ENCODE data around the gene CCDC92. TPM values are rescaled to one million over a fixed set of nuclear protein-coding genes. Genes with fewer than 3 reads are reported as not detected.

The CCDC92 gene
- total and polyA plus RNA-seq, 9 donors = 13.9 to 51.0 (median 34.6) TPM

DNA sequence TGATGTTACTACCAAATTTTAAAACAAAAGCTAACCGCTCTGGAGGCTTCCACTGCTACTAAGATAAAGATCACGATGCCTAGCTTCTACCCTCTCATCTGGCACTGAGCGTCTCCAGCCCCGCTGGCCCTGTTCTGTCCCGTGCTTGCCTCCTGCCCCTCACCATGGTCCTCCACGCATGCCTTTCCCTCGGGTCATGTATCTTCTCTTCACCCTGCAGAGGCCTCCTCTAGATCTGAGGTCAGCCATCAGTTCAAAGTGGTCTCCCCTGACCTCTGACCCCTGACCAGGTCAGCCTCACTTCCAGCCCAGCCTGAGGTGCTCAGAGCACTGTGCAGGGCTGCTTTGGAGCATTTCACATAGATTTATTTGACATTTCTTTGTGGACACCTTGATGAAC, 28.7 kb upstream of the CCDC92 start:
- WGBS, 3 donors = 79 to 85% (median 82%) methylated on average over 7 of the region's 7 CpGs

DNA sequence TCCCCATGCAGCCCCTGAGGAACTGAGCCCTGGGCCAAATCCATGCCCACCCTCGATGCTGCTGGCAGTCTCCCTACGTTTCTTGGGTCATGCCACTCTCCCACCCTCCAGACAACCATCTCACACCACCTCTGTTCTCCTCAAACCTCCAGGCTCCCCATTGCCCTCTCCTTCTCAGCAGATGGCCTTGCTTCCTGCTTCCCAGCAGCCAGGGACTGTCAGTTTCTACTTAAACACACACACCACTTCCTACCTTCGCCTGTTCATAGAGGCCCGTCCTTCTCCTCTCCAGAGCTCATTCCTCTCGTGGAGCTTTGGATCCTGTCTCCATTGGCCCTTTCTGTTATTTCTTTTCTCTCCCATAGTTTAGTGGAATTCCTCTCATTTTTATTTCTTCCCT, 27.5 kb upstream of the CCDC92 start:
- Histone ChIP-seq H3K27me3 (no peaks in the 10 kb centered on the region), H3K4me1 (ENCODE audit: insufficient read depth) (no peaks in the 10 kb centered on the region), H3K4me3 (no peak overlapping the region), H3K36me3 (no peaks in the 10 kb centered on the region), H3K27ac (no peak overlapping the region), H3K9me3 (no peaks in the 10 kb centered on the region)
- 91 to 94% (median 93%) methylated on average over 5 of the region's 5 CpGs for WGBS, 3 donors
- no peak for DNase-seq
- TF ChIP-seq POLR2A (IDR thresholded peaks at IDR 0.05) (no peak), EP300 (IDR thresholded peaks at IDR 0.05) (no peak)
- TF ChIP-seq, protein P1, sequence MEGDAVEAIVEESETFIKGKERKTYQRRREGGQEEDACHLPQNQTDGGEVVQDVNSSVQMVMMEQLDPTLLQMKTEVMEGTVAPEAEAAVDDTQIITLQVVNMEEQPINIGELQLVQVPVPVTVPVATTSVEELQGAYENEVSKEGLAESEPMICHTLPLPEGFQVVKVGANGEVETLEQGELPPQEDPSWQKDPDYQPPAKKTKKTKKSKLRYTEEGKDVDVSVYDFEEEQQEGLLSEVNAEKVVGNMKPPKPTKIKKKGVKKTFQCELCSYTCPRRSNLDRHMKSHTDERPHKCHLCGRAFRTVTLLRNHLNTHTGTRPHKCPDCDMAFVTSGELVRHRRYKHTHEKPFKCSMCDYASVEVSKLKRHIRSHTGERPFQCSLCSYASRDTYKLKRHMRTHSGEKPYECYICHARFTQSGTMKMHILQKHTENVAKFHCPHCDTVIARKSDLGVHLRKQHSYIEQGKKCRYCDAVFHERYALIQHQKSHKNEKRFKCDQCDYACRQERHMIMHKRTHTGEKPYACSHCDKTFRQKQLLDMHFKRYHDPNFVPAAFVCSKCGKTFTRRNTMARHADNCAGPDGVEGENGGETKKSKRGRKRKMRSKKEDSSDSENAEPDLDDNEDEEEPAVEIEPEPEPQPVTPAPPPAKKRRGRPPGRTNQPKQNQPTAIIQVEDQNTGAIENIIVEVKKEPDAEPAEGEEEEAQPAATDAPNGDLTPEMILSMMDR (IDR thresholded peaks at IDR 0.05) = no peak
- intact Hi-C loops (cut with DNase I) = no loop called here

More for the DNA sequence above, 28.7 kb upstream of the CCDC92 start:
- Histone ChIP-seq H3K9me3 (no peaks in the 10 kb centered on the region), H3K4me3 (no peak overlapping the region), H3K36me3 (no peaks in the 10 kb centered on the region), H3K27me3 (no peaks in the 10 kb centered on the region), H3K27ac (no peak overlapping the region), H3K4me1 (ENCODE audit: insufficient read depth) (no peaks in the 10 kb centered on the region)
- TF ChIP-seq, protein P1 (IDR thresholded peaks at IDR 0.05) = no peak
- TF ChIP-seq EP300 (IDR thresholded peaks at IDR 0.05) (no peak), POLR2A (IDR thresholded peaks at IDR 0.05) (no peak)
- DNase-seq = no peak
- intact Hi-C loops (cut with DNase I) = no loop called here

DNA sequence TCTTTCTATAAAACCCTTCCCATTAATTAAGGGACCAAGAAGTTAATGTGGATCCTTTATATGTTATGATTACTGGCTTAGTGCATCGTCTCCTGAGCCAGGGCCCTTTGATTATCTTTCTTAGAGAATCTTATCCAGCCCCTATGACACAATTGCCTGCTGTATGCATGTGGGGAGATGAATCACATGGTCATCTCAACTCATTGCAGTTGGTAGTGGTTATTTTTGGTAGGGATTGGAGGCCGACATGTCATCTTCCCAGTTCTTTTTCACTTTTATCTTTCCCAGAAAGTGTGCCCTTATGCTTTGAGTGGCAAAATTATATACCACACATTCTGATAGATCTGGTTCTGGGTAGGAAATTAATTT, 26.3 kb upstream of the CCDC92 start:
- Histone ChIP-seq H3K4me1 (ENCODE audit: insufficient read depth) (no peaks in the 10 kb centered on the region), H3K27me3 (no peaks in the 10 kb centered on the region), H3K27ac (no peak overlapping the region), H3K4me3 (no peak overlapping the region), H3K9me3 (no peaks in the 10 kb centered on the region), H3K36me3 (no peaks in the 10 kb centered on the region)
- TF ChIP-seq POLR2A (IDR thresholded peaks at IDR 0.05) (no peak), EP300 (IDR thresholded peaks at IDR 0.05) (no peak)
- TF ChIP-seq, protein P1 (IDR thresholded peaks at IDR 0.05) = no peak
- WGBS, 3 donors = 88 to 92% (median 91%) methylated on average over 2 of the region's 2 CpGs
- no peak for DNase-seq
- intact Hi-C loops (cut with DNase I) = no loop called here

DNA sequence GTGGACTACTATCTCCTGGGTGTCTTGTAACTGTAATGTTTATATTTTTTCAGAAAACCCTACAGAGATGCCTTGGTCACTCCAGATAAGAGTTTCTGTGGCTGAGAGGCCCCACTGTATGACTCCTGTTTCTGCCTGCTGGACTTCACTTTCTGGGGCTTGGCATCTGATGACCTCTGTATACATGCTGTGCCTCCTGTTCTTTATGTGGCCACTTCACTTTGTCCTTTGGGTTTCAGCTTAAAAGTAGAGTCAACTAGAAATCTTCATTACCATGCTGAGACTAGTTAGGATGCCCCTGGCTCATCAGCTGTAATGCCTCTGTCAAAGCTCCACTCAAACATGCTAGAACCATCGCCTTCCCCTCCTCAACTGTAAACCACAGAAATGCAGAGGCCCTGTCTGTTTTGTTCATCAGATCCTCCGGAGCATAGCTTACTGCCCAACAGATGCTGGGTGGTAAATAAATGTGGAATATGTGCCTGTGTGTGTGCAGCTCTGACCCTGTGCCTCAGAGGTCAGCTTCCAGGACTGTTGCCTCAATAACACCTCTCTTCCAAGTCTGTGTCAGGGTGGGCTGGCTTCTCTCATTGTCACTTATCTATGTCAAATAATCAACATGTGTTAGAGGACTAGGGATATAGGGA, 25.8 kb upstream of the CCDC92 start:
- H3K4me3 ChIP-seq = no peak overlapping the region
- no peaks in the 10 kb centered on the region for H3K9me3 ChIP-seq
- TF ChIP-seq EP300 (IDR thresholded peaks at IDR 0.05) (no peak), POLR2A (IDR thresholded peaks at IDR 0.05) (no peak)
- TF ChIP-seq, protein P1 (IDR thresholded peaks at IDR 0.05) = no peak
- WGBS, 3 donors = 58 to 71% (median 68%) methylated on average over 2 of the region's 2 CpGs
- H3K27me3 ChIP-seq = no peaks in the 10 kb centered on the region
- DNase-seq = no peak
- H3K36me3 ChIP-seq = no peaks in the 10 kb centered on the region
- H3K4me1 ChIP-seq (ENCODE audit: insufficient read depth) = no peaks in the 10 kb centered on the region
- intact Hi-C loops (cut with DNase I) = no loop called here
- H3K27ac ChIP-seq = no peak overlapping the region
